ENCODE data around the gene AMDHD2. TPM values are rescaled to one million over a fixed set of nuclear protein-coding genes. Genes with fewer than 3 reads are reported as not detected.

The AMDHD2 gene
- total and polyA plus RNA-seq, 2 of the 13 experiments (the other 11 are each of a cell fraction or from before 2014, with no cell fraction given), result 33.5 to 39.1 TPM

- TF ChIP-seq RERE (CRISPR knock-in tag; IDR thresholded peaks at IDR 0.05; ENCODE audit: low read depth) (no peak; the same call in 1 of the 2 replicates), KAT8 (CRISPR knock-in tag; IDR thresholded peaks at IDR 0.05) (peak; percentile 85), ESRRA (CRISPR knock-in tag; IDR thresholded peaks at IDR 0.05; ENCODE audit: low read depth) (peak; percentile 55; the same call in 1 of the 2 replicates), SMAD9 (CRISPR knock-in tag; IDR thresholded peaks at IDR 0.05) (no peak), ZNF430 (CRISPR knock-in tag; IDR thresholded peaks at IDR 0.05) (no peak), SNAI1 (CRISPR knock-in tag; IDR thresholded peaks at IDR 0.05; ENCODE audit: borderline replicate concordance) (no peak), NFYC (CRISPR knock-in tag; IDR thresholded peaks at IDR 0.05) (0 out of 2 replicates have a peak, but pooled peaks have one; percentile 23), ZBTB34 (CRISPR knock-in tag; IDR thresholded peaks at IDR 0.05) (no peak), MBD4 (IDR thresholded peaks at IDR 0.05; ENCODE audit: borderline replicate concordance, low read length) (no peak), HNF1B (CRISPR knock-in tag; IDR thresholded peaks at IDR 0.05) (peak; percentile 96), POLR2AphosphoS2 (IDR thresholded peaks at IDR 0.05; ENCODE audit: low read depth, low read length) (no peak), NR1H2 (CRISPR knock-in tag; IDR thresholded peaks at IDR 0.05; ENCODE audit: borderline replicate concordance, low read depth) (no peak), ZBTB3 (CRISPR knock-in tag; IDR thresholded peaks at IDR 0.05; ENCODE audit: borderline replicate concordance, low read depth) (no peak), KDM4B (CRISPR knock-in tag; IDR thresholded peaks at IDR 0.05) (no peak), ZBTB4 (CRISPR knock-in tag; IDR thresholded peaks at IDR 0.05; ENCODE audit: borderline replicate concordance) (no peak), ZBTB25 (CRISPR knock-in tag; IDR thresholded peaks at IDR 0.05) (peak; percentile 65)
These were observed 35.2 kb upstream of the AMDHD2 start (continued) for GRCh38 chr16:2484898-2485508.
